ENCODE measurements around the gene SETD2.

Gene SETD2

GRCh38 chr3:47176582-47176981 is 12.7 kb upstream of the SETD2 start:
- no peak overlapping the region for H3K9ac ChIP-seq (ENCODE audit: low read length)
- H3K36me3 ChIP-seq (ENCODE audit: insufficient read depth, low read length): no peaks in the 10 kb centered on the region
- no peak for TF ChIP-seq EZH2 (IDR thresholded peaks at IDR 0.05; ENCODE audit: borderline replicate concordance, low read length)
- TF ChIP-seq CTCF (IDR thresholded peaks at IDR 0.05; ENCODE audit: low read length): no peak
- H3K4me3 ChIP-seq (ENCODE audit: low read depth, low read length, poor library complexity, severe bottlenecking): no peak overlapping the region
- no peaks in the 10 kb centered on the region for H3F3A ChIP-seq (ENCODE audit: insufficient read depth, low read length)
- H3K27me3 ChIP-seq (ENCODE audit: insufficient read depth, low read length): no peaks in the 10 kb centered on the region
- H3K4me1 ChIP-seq (ENCODE audit: insufficient read depth, low read length, severe bottlenecking): peaks cover 11% of the 10 kb centered on the region
- no peak overlapping the region for H3K4me2 ChIP-seq (ENCODE audit: low read length)
- no peaks in the 10 kb centered on the region for H4K20me1 ChIP-seq (ENCODE audit: insufficient read depth, low read length)
- H3K9me2 ChIP-seq (ENCODE audit: low read depth, low read length): no peaks in the 10 kb centered on the region
- H3K27ac ChIP-seq (ENCODE audit: low read depth, low read length, poor library complexity, severe bottlenecking): no peak overlapping the region
- no peaks in the 10 kb centered on the region for H3K9me3 ChIP-seq (ENCODE audit: low read length)
- no peaks in the 10 kb centered on the region for H3K79me2 ChIP-seq (ENCODE audit: insufficient read depth, low read length)
- H2AFZ ChIP-seq (ENCODE audit: low read length): no peak overlapping the region

GRCh38 chr3:47163169-47164006 is 525 bp downstream of the SETD2 start:
- Histone ChIP-seq H3F3A (ENCODE audit: insufficient read depth, low read length) (no peaks in the 10 kb centered on the region), H3K36me3 (ENCODE audit: insufficient read depth, low read length) (peaks cover 18% of the 10 kb centered on the region; the same call in 1 of the 2 replicates), H3K4me1 (ENCODE audit: insufficient read depth, low read length, severe bottlenecking) (peaks cover 59% of the 10 kb centered on the region), H3K9me3 (ENCODE audit: low read length) (no peaks in the 10 kb centered on the region), H2AFZ (ENCODE audit: low read length) (no peak overlapping the region), H3K27me3 (ENCODE audit: insufficient read depth, low read length) (no peaks in the 10 kb centered on the region), H3K4me3 (ENCODE audit: low read depth, low read length, poor library complexity, severe bottlenecking) (peak overlapping the region; percentile 76), H3K79me2 (ENCODE audit: insufficient read depth, low read length) (peaks cover 50% of the 10 kb centered on the region), H3K9me2 (ENCODE audit: low read depth, low read length) (no peaks in the 10 kb centered on the region), H4K20me1 (ENCODE audit: insufficient read depth, low read length) (no peaks in the 10 kb centered on the region), H3K27ac (ENCODE audit: low read depth, low read length, poor library complexity, severe bottlenecking) (peak overlapping the region; percentile 81), H3K9ac (ENCODE audit: low read length) (peak overlapping the region; percentile 81), H3K4me2 (ENCODE audit: low read length) (peak overlapping the region; percentile 99)
- TF ChIP-seq CTCF (IDR thresholded peaks at IDR 0.05; ENCODE audit: low read length) (no peak), EZH2 (IDR thresholded peaks at IDR 0.05; ENCODE audit: borderline replicate concordance, low read length) (no peak)

GRCh38 chr3:47162697-47163168 is 1.2 kb downstream of the SETD2 start:
- Histone ChIP-seq H3F3A (ENCODE audit: insufficient read depth, low read length) (no peaks in the 10 kb centered on the region), H3K27me3 (ENCODE audit: insufficient read depth, low read length) (no peaks in the 10 kb centered on the region), H3K27ac (ENCODE audit: low read depth, low read length, poor library complexity, severe bottlenecking) (peak overlapping the region; percentile 81), H3K9me3 (ENCODE audit: low read length) (no peaks in the 10 kb centered on the region), H3K4me1 (ENCODE audit: insufficient read depth, low read length, severe bottlenecking) (peaks cover 59% of the 10 kb centered on the region), H3K9ac (ENCODE audit: low read length) (peak overlapping the region; percentile 81), H3K36me3 (ENCODE audit: insufficient read depth, low read length) (peaks cover 18% of the 10 kb centered on the region; the same call in 1 of the 2 replicates), H3K79me2 (ENCODE audit: insufficient read depth, low read length) (peaks cover 56% of the 10 kb centered on the region), H2AFZ (ENCODE audit: low read length) (no peak overlapping the region), H3K4me3 (ENCODE audit: low read depth, low read length, poor library complexity, severe bottlenecking) (peak overlapping the region; percentile 76), H4K20me1 (ENCODE audit: insufficient read depth, low read length) (no peaks in the 10 kb centered on the region), H3K4me2 (ENCODE audit: low read length) (peak overlapping the region; percentile 99), H3K9me2 (ENCODE audit: low read depth, low read length) (no peaks in the 10 kb centered on the region)
- TF ChIP-seq CTCF (IDR thresholded peaks at IDR 0.05; ENCODE audit: low read length) (no peak), EZH2 (IDR thresholded peaks at IDR 0.05; ENCODE audit: borderline replicate concordance, low read length) (no peak)

Measured in OCI-LY1 (cell line).